Loucy (cell line): ENCODE measurements around the gene ZNF436.

Experiments
- H2AFZ ChIP-seq: fragments of 200-600 bp; sonication (generic); 2 replicates; pipeline ENCODE4 v1.6.0; 2016; ENCODE audit warnings: antibody characterized with exemption, mild to moderate bottlenecking, low read length, moderate library complexity
- H3F3A ChIP-seq: fragments of 200-600 bp; 2 replicates; pipeline ENCODE4 v1.6.0; 2016; ENCODE audit warnings: antibody characterized with exemption, low read depth, mild to moderate bottlenecking
- H3K27me3 ChIP-seq: fragments of 200-600 bp; sonication (generic); 2 replicates; pipeline ENCODE4 v1.6.1; 2014; ENCODE audit warnings: low read length, mild to moderate bottlenecking; ENCODE audit not compliant: insufficient read depth, poor library complexity, severe bottlenecking
- H3K36me3 ChIP-seq: fragments of 200-600 bp; sonication (generic); 2 replicates; pipeline ENCODE4 v1.6.1; 2016; ENCODE audit warnings: low read length; ENCODE audit not compliant: insufficient read depth
- H3K4me1 ChIP-seq: fragments of 200-600 bp; sonication (generic); 2 replicates; pipeline ENCODE4 v1.5.1; 2014; ENCODE audit warnings: low read length, mild to moderate bottlenecking; ENCODE audit not compliant: insufficient read depth, poor library complexity, severe bottlenecking
- H3K4me2 ChIP-seq: fragments of 200-600 bp; sonication (generic); 2 replicates; pipeline ENCODE4 v1.6.0; 2014; ENCODE audit warnings: antibody characterized with exemption, low read length, low read depth, mild to moderate bottlenecking; ENCODE audit not compliant: poor library complexity, severe bottlenecking
- H3K4me3 ChIP-seq: fragments of 200-600 bp; sonication (generic); 2 replicates; pipeline ENCODE4 v1.5.1; 2014; ENCODE audit warnings: low read length, mild to moderate bottlenecking, mixed read lengths; ENCODE audit not compliant: poor library complexity, severe bottlenecking
- H3K79me2 ChIP-seq: fragments of 200-600 bp; sonication (generic); 2 replicates; pipeline ENCODE4 v1.6.1; 2014; ENCODE audit warnings: low read length; ENCODE audit not compliant: insufficient read depth
- H3K9ac ChIP-seq: fragments of 200-600 bp; sonication (generic); 2 replicates; pipeline ENCODE4 v1.6.0; 2014; ENCODE audit warnings: mild to moderate bottlenecking, low read depth, low read length, moderate library complexity; ENCODE audit not compliant: poor library complexity, severe bottlenecking
- H3K9me2 ChIP-seq: fragments of 200-600 bp; sonication (generic); replicated peaks from 2 replicates; pipeline ENCODE4 v1.6.1; 2016; ENCODE audit warnings: low read depth, low read length, mixed read lengths
- H3K9me3 ChIP-seq: fragments of 200-600 bp; sonication (generic); 2 replicates; pipeline ENCODE4 v1.6.1; 2014; ENCODE audit warnings: mild to moderate bottlenecking, antibody characterized with exemption, low read length, low read depth; ENCODE audit not compliant: insufficient read depth
- H4K20me1 ChIP-seq: fragments of 200-600 bp; sonication (generic); 2 replicates; pipeline ENCODE4 v1.6.0; 2014; ENCODE audit warnings: antibody characterized with exemption, low read length, mild to moderate bottlenecking; ENCODE audit not compliant: insufficient read depth, poor library complexity, severe bottlenecking
- CTCF ChIP-seq: fragments of 200-600 bp; sonication (generic); conservative IDR thresholded peaks from 2 replicates; pipeline ENCODE4 v1.5.1; 2014; ENCODE audit warnings: mild to moderate bottlenecking, antibody characterized with exemption, low read length
- EZH2phosphoT487 ChIP-seq: fragments of 200-600 bp; IDR thresholded peaks from 2 replicates; pipeline ENCODE4 v1.6.1; 2018; ENCODE audit warnings: antibody characterized with exemption, mild to moderate bottlenecking, moderate library complexity, borderline replicate concordance

ZNF436 gene

DNA sequence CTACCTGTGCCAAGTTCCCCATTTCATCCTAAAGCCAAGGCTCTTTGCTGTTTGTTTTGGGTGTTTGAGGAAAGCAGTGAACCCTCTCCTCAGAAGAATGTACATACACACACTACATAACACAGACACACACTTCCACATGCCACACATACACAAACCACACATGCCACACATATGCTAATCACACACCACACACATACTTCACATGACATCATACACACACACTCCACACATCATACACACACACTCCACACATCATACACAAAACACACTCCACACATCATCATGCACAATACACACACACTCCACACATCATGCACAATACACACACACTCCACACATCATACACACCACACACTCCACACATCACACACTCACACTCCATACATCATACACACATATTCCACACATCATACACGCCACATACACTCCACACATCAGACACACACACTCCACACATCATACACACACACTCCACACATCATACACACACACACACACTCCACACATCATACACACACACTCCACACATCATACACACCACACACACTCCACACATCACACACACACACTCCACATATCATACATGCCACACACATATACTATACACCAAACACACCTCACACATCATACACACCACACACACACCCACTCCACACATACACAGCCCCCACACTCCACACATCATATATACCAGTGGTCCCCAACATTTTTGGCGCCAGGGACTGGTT is 22.7 kb upstream of the ZNF436 start:
- Histone ChIP-seq H3K4me2 (no peak overlapping the region), H3K9ac (no peak overlapping the region), H3K36me3 (no peaks in the 10 kb centered on the region), H3F3A (no peaks in the 10 kb centered on the region), H3K4me1 (no peaks in the 10 kb centered on the region), H3K27me3 (no peaks in the 10 kb centered on the region), H3K79me2 (no peaks in the 10 kb centered on the region), H2AFZ (no peak overlapping the region), H3K9me2 (no peaks in the 10 kb centered on the region), H3K4me3 (no peak overlapping the region), H4K20me1 (no peaks in the 10 kb centered on the region), H3K9me3 (no peaks in the 10 kb centered on the region)
- TF ChIP-seq EZH2phosphoT487, result no peak
- TF ChIP-seq CTCF, result no peak

DNA sequence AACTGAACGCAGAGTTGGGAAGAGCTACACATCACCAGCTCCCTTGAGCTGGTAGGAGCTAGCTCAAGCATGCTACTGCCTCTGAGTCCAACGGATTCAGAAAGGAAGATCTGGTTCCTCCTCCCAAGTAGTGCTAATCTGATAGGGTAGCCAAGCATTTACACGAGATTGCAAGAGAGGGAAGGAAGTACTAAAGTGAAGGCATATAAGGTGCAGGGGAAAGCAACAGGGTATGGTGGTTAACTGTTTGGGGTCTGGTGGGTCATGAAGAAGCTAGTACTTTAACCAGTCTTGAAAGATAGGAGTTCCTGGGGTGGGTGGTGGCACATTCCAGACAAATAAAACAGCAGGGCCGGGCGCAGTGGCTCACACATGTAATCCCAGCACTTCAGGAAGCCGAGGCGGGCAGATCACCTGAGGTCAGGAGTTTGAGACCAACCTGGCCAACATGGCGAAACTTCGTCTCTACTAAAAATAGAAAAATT is 20.2 kb upstream of the ZNF436 start:
- Histone ChIP-seq H4K20me1 (no peaks in the 10 kb centered on the region), H3K9ac (no peak overlapping the region), H3F3A (no peaks in the 10 kb centered on the region), H3K27me3 (no peaks in the 10 kb centered on the region), H3K4me1 (no peaks in the 10 kb centered on the region), H3K36me3 (no peaks in the 10 kb centered on the region), H3K4me2 (no peak overlapping the region), H3K9me2 (no peaks in the 10 kb centered on the region), H3K79me2 (no peaks in the 10 kb centered on the region), H2AFZ (no peak overlapping the region), H3K9me3 (no peaks in the 10 kb centered on the region), H3K4me3 (no peak overlapping the region)
- TF ChIP-seq CTCF, result no peak
- no peak for TF ChIP-seq EZH2phosphoT487

DNA sequence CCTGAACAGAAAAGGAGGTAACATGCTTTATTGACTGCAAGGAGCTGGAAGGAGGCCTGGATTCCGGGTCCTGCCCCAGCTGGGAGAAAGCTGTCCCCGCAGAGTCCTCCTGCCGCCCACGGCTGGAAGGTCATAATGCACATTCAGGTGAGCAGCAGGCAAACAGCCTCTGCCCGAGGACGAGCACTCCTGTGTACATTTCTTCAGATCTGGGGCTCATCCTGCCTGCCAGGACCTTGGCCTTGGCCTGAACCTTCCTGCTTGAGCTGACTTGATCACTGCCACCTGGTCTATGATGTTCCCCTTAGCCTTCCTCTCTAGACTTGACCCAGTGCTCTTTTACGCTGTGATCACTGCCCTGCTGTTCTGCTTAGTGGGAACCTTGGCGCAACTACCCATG is 17.9 kb upstream of the ZNF436 start:
- H3F3A ChIP-seq, result no peaks in the 10 kb centered on the region
- no peaks in the 10 kb centered on the region for H4K20me1 ChIP-seq
- H3K27me3 ChIP-seq, result no peaks in the 10 kb centered on the region
- H2AFZ ChIP-seq, result no peak overlapping the region
- no peaks in the 10 kb centered on the region for H3K4me1 ChIP-seq
- no peaks in the 10 kb centered on the region for H3K9me3 ChIP-seq
- no peak overlapping the region for H3K4me3 ChIP-seq
- H3K4me2 ChIP-seq, result no peak overlapping the region
- no peaks in the 10 kb centered on the region for H3K9me2 ChIP-seq
- no peak overlapping the region for H3K9ac ChIP-seq
- TF ChIP-seq EZH2phosphoT487 (no peak), CTCF (no peak)
- no peaks in the 10 kb centered on the region for H3K36me3 ChIP-seq
- no peaks in the 10 kb centered on the region for H3K79me2 ChIP-seq
